Spinal cord (tissue), 10 donors: ENCODE measurements around the gene LRP1B. TPM values are rescaled to one million over a fixed set of nuclear protein-coding genes. Genes with fewer than 3 reads are reported as not detected.

Source experiments
- DNase-seq, 6 donors: peaks; one replicate each; pipeline versions ENCODE4 v3.0.0 to v3.0.0-alpha.2; 2013 to 2015; ENCODE audit warnings: low spot score in 6 of 6, low read depth in 4 of 6
- H3K27ac ChIP-seq: one replicate; pipeline ENCODE4 v1.5.1; 2013; ENCODE audit warnings: low read depth, low read length, control low read depth
- H3K27me3 ChIP-seq: one replicate; pipeline ENCODE4 v1.6.1; 2013; ENCODE audit warnings: low read length; ENCODE audit not compliant: control insufficient read depth, insufficient read depth
- H3K36me3 ChIP-seq: one replicate; pipeline ENCODE4 v1.6.1; 2013; ENCODE audit warnings: low read length; ENCODE audit not compliant: control insufficient read depth, insufficient read depth
- H3K4me1 ChIP-seq: one replicate; pipeline ENCODE4 v1.6.1; 2013; ENCODE audit warnings: low read length; ENCODE audit not compliant: control insufficient read depth, insufficient read depth
- H3K4me3 ChIP-seq: one replicate; pipeline ENCODE4 v1.5.1; 2013; ENCODE audit warnings: low read depth, low read length, control low read depth
- H3K9me3 ChIP-seq: one replicate; pipeline ENCODE4 v1.6.1; 2013; ENCODE audit warnings: low read length; ENCODE audit not compliant: control insufficient read depth, insufficient read depth
- WGBS: methylation state at CpG from one replicate; pipeline ENCODE4 v1.1.5; 2013; ENCODE audit warnings: missing lambda C conversion rate; ENCODE audit not compliant: insufficient coverage; 5-methylcytosine and 5-hydroxymethylcytosine counted together
- polyA plus RNA-seq, 2 donors: library from polyadenylated mRNA; unstranded; fragments of 120-200 nt; gene quantifications; one replicate each; pipeline ENCODE4 v1.2.1, GENCODE V29; 2013; ENCODE audit not compliant: insufficient read length in 2 of 2
- total RNA-seq, 2 donors: library from RNA; depleted of rRNA in 1 of 2; stranded (reverse); fragments of 120-200 nt in 1 of 2; fragments of >200 nt in 1 of 2; gene quantifications; one replicate each; pipeline versions ENCODE4 v1.2.3 to v1.2.4, GENCODE V29; 2013 to 2014
- donor health status: healthy.

Gene LRP1B
- total and polyA plus RNA-seq, 4 donors = 22.1 to 70.2 (median 32.1) TPM

- Histone ChIP-seq H3K4me1 (no peaks in the 10 kb centered on the region), H3K27me3 (no peaks in the 10 kb centered on the region), H3K9me3 (no peaks in the 10 kb centered on the region), H3K27ac (no peak overlapping the region), H3K36me3 (no peaks in the 10 kb centered on the region), H3K4me3 (no peak overlapping the region)
- WGBS = no CpG with 5 or more reads among the region's 1 CpG
- no peak for DNase-seq
Measured at GRCh38 chr2:141467331-141467730, 663.5 kb downstream of the LRP1B start.

GRCh38 chr2:141464995-141465394 lies 665.8 kb downstream of the LRP1B start:
- H3K9me3 ChIP-seq = no peaks in the 10 kb centered on the region
- no peak for DNase-seq

GRCh38 chr2:141458351-141458750 lies 672.5 kb downstream of the LRP1B start:
- DNase-seq = no peak
- no peaks in the 10 kb centered on the region for H3K9me3 ChIP-seq
- 80% methylated on average over 1 of the region's 7 CpGs for WGBS

More at GRCh38 chr2:141464995-141465394, 665.8 kb downstream of the LRP1B start:
- no peaks in the 10 kb centered on the region for H3K4me1 ChIP-seq
- H3K27me3 ChIP-seq = no peaks in the 10 kb centered on the region
- no peak overlapping the region for H3K4me3 ChIP-seq
- no peaks in the 10 kb centered on the region for H3K36me3 ChIP-seq
- H3K27ac ChIP-seq = no peak overlapping the region

GRCh38 chr2:141455877-141456276 lies 674.9 kb downstream of the LRP1B start:
- H3K36me3 ChIP-seq = no peaks in the 10 kb centered on the region
- no peaks in the 10 kb centered on the region for H3K4me1 ChIP-seq
- H3K4me3 ChIP-seq = no peak overlapping the region
- no peaks in the 10 kb centered on the region for H3K27me3 ChIP-seq
- no peak overlapping the region for H3K27ac ChIP-seq
- no peaks in the 10 kb centered on the region for H3K9me3 ChIP-seq
- no CpG with 5 or more reads among the region's 2 CpGs for WGBS
- DNase-seq = no peak

More at GRCh38 chr2:141458351-141458750, 672.5 kb downstream of the LRP1B start:
- Histone ChIP-seq H3K27me3 (no peaks in the 10 kb centered on the region), H3K4me1 (no peaks in the 10 kb centered on the region), H3K4me3 (no peak overlapping the region), H3K36me3 (no peaks in the 10 kb centered on the region), H3K27ac (no peak overlapping the region)

DNA sequence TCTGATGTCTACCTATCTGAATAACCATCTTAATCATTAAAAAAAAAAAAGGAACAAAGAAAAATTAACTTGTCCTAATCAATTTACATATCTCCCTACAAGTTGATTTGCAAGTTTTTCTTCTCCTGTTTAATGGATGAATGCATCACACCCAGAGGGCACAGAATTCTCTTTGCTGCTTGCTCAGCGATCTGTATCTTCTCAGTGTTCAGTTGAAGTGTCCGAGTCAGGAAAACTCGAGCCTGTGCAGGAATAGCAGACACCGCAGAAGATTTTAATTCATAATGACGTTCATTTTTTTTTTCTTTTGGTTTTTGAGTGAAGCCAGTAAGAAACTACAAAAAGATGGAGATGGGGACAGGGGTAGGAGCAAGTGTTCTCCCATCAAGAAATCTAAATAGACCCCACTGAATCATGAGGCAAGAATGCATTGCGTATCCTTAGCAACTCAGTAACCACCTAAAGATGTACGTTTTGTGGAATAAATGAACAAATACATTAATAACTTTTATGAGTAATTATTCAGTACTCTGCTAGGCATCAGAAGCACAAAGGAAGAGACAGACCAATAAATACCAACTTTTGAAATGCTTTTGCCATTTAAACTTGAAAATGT lies 675.5 kb downstream of the LRP1B start:
- Histone ChIP-seq H3K36me3 (no peaks in the 10 kb centered on the region), H3K4me3 (no peak overlapping the region), H3K27me3 (no peaks in the 10 kb centered on the region), H3K4me1 (no peaks in the 10 kb centered on the region), H3K9me3 (no peaks in the 10 kb centered on the region), H3K27ac (no peak overlapping the region)
- peak in 1 of 6 donors; percentile 26 for DNase-seq
- 71% methylated on average over 5 of the region's 7 CpGs for WGBS

DNA sequence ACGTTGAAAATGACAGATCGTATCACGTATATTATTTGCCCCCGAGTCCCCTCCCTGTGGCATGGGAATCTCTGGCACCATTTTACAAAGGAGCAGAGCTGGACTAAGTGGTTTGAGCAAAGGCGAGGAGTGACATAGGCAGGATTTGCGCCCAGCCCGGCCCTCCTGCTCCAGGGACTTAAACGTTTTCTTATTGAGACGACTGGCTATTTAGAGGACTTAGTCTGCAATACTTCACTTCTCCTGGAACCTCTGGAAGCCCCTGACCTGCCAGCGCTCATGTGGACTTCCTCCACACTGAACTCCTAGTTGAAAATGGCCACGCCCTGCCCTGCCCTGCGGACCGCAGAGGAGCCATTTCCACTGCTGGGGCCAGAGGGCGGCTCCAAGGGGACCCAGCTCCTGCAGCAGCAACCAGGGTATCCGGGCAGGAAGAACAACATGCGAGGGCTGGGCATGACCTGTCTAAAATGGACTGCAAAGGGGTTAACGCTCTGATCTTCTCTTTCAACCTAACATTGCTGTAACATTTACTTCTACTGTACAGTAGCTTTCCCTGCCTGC lies 690.7 kb downstream of the LRP1B start:
- 95% methylated on average over 17 of the region's 17 CpGs for WGBS
- Histone ChIP-seq H3K27me3 (no peaks in the 10 kb centered on the region), H3K9me3 (no peaks in the 10 kb centered on the region), H3K27ac (no peak overlapping the region), H3K4me3 (no peak overlapping the region), H3K4me1 (no peaks in the 10 kb centered on the region), H3K36me3 (peaks cover 3% of the 10 kb centered on the region)
- no peak for DNase-seq

DNA sequence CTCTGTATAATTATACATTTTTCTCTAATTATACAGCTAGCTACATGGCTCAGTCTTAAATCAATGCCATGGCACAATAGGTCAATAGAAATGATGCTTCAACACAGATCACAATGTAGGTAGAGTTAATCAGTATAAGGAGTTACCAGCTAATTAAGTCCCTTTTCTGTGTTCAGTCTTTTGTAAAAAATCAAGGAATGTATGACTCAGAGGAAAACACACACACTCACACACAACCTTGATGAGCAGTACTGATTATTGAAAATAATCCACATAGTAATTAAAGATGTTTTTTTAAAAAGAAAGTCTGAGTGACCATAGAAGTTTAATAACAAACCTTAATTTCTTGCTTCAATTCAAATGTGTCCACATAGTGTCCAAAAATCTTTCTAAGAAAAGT lies 691.3 kb downstream of the LRP1B start:
- DNase-seq = no peak
- no peaks in the 10 kb centered on the region for H3K27me3 ChIP-seq

DNA sequence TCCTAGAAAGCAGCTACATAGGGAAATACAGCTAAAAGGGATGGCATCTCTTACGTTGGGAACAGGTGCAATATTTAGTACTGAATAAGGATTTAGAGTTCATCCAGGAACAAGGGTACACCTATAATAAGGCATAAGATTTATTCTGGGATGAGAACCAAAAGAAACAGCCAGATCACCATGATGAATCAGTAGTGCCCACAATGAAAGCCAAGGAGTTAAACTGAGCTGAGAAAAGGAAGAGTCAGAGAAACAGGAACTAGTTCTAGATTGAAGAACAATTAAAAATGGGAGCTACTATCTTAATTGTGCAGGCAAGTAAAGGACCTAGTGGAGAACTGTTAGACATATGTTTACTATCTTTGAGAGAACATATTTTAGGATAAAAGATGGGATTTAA lies 692.3 kb downstream of the LRP1B start:
- H3K9me3 ChIP-seq = peaks cover 2% of the 10 kb centered on the region
- H3K36me3 ChIP-seq = peaks cover 3% of the 10 kb centered on the region
- 40% methylated on average over 1 of the region's 1 CpG for WGBS
- no peak overlapping the region for H3K27ac ChIP-seq
- H3K27me3 ChIP-seq = no peaks in the 10 kb centered on the region
- no peaks in the 10 kb centered on the region for H3K4me1 ChIP-seq
- no peak for DNase-seq
- H3K4me3 ChIP-seq = no peak overlapping the region

More for the DNA sequence above, 691.3 kb downstream of the LRP1B start:
- H3K4me3 ChIP-seq = no peak overlapping the region
- no peaks in the 10 kb centered on the region for H3K9me3 ChIP-seq
- peaks cover 3% of the 10 kb centered on the region for H3K36me3 ChIP-seq
- no peak overlapping the region for H3K27ac ChIP-seq
- H3K4me1 ChIP-seq = no peaks in the 10 kb centered on the region

- no peak overlapping the region for H3K27ac ChIP-seq
- H3K4me1 ChIP-seq = no peaks in the 10 kb centered on the region
- H3K36me3 ChIP-seq = peaks cover 3% of the 10 kb centered on the region
- peaks cover 2% of the 10 kb centered on the region for H3K9me3 ChIP-seq
- H3K4me3 ChIP-seq = no peak overlapping the region
- no peaks in the 10 kb centered on the region for H3K27me3 ChIP-seq
- no peak for DNase-seq
- WGBS = no CpG with 5 or more reads among the region's 1 CpG
Measured at GRCh38 chr2:141437521-141437920, 693.3 kb downstream of the LRP1B start.

- H3K4me3 ChIP-seq = no peak overlapping the region
- no peaks in the 10 kb centered on the region for H3K36me3 ChIP-seq
- H3K27me3 ChIP-seq = no peaks in the 10 kb centered on the region
- no peaks in the 10 kb centered on the region for H3K4me1 ChIP-seq
- peaks cover 3% of the 10 kb centered on the region for H3K9me3 ChIP-seq
- no peak overlapping the region for H3K27ac ChIP-seq
- DNase-seq = peak in 3 of 6 donors; percentile 13 to 86 (median 17)
Measured at GRCh38 chr2:141423124-141423523, 707.7 kb downstream of the LRP1B start.
